HTERT RPE-1 (cell line): Measurements from ENCODE around the gene PHRF1.

Source experiments
- in situ Hi-C: fragments of 300-500 bp; cut with MboI; formaldehyde crosslinking; loops from 4 replicates; pipeline ENCODE4 v1.14.3; 2020; ENCODE audit warnings: low sequenced_read_pairs

The PHRF1 gene

GRCh38 chr11:595400-595799, 19.1 kb downstream of the PHRF1 start:
- in situ Hi-C loops = no loop called here

DNA sequence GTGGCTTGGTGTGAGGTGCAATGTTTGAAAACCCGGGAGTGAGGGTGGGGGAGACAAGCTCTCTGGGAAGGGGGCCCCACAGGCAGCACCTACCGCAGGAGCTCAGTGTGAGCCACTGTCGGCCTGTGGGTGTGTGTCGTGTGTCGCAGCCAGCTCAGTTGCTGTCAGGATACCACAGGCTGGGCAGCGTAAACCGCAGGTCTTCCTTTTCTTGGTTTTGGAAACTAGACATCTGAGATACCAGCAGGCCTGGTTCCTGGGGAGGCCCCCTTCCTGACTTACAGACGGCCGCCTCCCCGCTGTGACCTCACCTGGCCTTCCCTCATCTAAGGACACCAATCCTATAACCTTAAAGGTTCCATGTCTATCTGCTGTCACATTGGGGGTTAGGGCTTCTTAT, 20.1 kb downstream of the PHRF1 start:
- in situ Hi-C loops = no loop called here

DNA sequence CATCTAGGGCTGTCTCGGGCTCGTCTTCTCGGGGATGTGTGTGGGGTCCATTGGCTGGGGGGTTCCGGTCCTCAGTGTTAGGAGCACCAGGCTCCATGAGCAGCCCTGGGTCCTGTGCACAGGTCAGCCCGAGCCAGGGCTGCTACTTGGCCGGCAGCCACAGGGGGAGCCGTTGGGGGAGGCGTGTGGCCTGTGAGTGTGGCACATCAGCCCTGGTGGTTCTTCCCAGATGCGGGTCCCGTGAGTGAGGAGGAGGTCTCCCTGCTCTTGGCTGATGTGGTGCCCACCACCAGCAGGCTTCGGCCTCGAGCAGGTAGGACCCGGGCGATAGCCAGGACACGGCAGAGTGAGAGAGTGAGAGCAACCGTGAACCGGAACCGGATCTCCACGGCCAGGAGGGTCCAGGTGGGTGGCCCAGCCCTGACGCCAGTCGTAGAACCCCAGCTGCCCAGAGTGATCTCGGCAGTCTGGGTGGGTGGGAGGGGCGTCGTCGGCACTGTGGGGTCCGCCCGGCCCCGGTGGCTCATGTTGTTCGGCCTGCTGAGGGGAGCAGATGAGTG, 21.0 kb downstream of the PHRF1 start:
- in situ Hi-C loops = no loop called here

DNA sequence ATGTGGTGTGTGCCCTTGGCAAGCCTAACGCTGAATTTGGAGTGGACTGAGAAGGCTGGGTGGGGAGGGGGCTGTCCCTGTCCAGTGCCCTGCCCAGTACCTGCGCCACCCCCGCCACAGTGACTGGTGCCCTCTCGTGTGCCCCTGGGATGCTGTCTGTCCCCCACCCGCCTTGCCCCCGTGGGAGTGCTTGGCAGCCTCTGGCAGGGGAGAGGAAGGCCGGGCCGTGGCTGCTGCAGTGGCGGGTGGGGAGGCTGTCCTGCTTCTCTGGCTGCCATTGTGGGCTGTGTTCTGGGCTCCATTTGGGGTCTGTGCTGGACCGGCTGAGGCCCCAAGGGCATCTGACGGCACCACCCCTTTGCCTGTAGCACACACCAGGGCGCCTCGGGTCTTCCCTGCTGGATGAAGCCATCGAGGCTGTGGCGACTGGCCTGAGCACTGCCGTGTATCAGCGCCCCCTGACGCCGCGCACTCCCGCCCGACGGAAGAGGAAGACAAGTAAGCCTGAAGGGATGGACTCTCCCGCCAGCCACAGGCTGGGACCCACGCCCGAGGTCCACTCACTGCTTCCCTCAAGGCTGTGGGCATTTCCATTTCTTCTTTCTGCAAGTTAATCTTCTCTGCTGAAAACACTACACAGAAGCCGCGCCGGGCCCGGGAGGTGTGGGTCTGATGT, 21.9 kb downstream of the PHRF1 start:
- in situ Hi-C loops = no loop called here

GRCh38 chr11:601573-602245, 25.4 kb downstream of the PHRF1 start:
- in situ Hi-C loops = no loop called here

GRCh38 chr11:603154-603553, 26.9 kb downstream of the PHRF1 start:
- in situ Hi-C loops = no loop called here

DNA sequence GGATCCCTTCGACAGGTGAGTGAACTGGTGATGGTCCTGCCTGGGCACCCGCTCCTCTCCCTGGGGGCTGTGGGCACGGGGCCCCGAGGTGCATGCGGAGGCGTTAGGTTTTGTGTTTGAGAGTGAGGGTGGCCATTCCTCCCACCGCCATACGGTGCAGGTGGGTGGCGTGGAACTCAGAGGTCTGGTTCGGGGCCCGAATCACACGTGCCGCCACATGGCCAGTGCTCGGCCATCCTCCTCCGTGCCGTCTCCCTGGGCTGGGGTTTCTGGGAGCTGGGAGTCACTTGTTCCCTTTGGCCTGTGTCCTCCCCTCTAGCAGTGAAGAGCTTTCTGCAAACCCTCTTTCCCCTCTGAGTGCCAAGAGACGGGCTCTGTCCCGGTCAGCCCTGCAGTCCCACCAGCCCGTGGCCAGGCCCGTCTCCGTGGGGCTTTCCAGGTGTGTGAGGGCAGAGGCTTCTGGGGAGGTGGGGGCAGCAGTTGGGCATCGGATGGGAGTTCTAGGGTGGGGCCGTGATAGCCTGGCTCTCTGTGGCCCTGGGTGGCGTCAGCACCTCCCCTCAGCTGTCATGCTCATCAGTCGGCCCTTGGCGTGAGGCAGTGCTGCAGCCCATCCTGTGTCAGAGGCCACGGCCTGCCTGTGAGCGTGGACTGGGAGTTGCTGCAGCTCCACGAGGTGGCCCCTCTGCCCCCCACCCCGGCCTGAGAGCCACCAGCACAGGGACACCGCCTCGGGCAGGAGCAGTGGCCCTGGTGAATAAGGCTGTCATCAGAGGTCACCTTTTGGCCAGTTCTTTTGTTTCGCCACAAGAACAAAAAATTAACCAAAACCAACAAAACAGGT, 29.2 kb downstream of the PHRF1 start:
- in situ Hi-C loops = no loop called here

DNA sequence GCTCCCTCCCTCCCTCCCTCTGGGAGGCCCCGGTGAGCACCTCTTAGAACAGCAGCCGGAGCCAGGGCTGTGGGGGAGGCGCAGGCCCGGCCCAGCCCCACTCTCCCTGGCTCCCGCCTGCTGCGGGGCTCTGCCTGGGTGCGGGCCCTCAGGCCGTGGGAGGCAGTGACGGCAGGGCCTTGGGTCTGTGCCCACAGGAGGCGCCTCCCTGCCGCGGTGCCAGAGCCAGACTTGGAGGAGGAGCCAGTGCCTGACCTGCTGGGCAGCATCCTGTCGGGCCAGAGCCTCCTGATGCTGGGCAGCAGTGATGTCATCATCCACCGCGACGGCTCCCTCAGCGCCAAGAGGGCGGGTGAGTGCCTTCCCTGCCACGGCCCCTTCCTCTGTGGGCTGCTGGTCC, 30.0 kb downstream of the PHRF1 start:
- in situ Hi-C loops = no loop called here

DNA sequence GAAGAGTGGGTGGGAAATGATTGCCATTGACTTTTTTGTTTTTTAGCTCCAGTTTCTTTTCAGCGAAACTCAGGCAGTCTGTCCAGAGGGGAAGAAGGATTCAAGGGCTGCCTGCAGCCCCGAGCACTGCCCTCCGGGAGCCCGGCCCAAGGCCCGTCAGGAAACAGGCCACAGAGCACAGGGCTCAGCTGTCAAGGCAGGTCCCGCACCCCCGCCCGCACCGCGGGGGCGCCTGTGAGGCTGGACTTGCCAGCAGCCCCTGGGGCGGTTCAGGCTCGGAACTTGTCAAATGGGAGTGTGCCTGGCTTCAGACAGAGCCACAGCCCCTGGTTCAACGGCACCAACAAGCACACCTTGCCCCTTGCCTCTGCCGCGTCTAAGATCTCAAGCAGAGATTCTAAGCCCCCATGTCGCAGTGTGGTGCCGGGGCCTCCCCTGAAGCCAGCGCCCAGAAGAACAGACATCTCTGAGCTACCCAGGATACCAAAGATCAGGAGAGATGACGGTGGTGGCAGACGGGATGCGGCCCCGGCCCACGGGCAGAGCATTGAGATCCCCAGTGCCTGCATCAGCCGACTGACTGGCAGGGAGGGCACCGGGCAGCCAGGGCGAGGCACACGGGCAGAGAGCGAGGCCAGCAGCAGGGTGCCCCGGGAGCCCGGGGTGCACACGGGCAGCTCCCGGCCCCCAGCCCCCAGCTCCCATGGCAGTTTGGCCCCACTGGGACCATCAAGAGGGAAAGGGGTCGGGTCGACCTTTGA, 30.9 kb downstream of the PHRF1 start:
- in situ Hi-C loops = no loop called here

DNA sequence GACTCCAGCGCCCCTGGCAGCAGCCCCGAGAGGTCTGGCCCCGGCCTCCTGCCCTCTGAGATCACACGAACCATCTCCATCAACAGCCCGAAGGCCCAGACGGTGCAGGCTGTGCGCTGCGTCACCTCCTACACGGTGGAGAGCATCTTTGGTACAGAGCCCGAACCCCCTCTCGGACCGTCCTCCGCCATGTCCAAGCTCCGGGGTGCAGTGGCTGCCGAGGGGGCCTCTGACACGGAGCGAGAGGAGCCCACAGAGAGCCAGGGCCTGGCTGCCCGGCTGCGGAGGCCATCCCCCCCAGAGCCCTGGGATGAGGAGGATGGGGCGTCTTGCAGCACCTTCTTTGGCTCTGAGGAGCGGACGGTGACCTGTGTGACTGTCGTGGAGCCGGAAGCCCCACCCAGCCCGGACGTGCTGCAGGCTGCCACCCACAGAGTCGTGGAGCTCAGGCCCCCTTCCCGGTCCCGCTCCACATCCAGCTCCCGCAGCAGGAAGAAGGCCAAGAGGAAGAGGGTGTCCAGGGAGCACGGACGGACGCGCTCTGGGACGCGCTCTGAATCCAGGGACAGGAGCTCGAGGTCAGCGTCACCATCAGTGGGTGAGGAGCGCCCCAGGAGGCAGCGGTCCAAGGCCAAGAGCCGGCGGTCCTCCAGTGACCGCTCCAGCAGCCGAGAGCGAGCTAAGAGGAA, 31.8 kb downstream of the PHRF1 start:
- in situ Hi-C loops = no loop called here

DNA sequence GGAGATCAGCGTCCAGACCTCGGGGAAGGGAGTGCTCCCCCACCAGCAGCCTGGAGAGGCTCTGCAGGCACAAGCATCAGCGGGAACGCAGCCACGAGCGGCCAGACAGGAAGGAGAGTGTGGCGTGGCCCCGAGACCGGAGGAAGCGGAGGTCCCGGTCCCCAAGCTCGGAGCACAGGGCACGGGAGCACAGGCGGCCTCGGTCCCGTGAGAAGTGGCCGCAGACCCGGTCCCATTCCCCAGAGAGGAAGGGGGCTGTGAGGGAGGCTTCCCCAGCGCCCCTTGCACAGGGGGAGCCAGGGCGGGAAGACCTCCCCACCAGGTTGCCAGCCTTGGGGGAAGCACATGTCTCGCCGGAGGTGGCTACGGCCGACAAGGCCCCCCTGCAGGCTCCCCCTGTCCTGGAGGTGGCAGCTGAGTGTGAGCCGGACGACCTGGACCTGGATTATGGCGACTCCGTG, 32.6 kb downstream of the PHRF1 start:
- in situ Hi-C loops = no loop called here

DNA sequence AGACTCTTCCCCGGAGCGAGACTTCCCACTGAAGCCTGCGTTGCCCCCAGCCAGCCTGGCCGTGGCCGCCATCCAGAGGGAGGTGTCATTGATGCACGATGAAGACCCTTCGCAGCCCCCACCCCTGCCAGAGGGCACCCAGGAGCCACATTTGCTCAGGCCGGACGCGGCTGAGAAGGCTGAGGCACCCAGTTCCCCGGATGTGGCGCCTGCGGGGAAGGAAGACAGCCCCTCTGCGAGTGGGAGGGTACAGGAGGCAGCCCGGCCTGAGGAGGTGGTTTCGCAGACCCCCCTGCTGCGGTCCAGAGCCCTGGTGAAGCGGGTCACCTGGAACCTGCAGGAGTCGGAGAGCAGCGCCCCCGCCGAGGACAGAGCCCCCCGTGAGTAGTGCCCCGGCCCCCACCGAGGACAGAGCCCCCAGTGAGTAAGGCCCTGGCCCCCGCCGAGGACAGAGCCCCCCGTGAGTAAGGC, 33.1 kb downstream of the PHRF1 start:
- in situ Hi-C loops = no loop called here

DNA sequence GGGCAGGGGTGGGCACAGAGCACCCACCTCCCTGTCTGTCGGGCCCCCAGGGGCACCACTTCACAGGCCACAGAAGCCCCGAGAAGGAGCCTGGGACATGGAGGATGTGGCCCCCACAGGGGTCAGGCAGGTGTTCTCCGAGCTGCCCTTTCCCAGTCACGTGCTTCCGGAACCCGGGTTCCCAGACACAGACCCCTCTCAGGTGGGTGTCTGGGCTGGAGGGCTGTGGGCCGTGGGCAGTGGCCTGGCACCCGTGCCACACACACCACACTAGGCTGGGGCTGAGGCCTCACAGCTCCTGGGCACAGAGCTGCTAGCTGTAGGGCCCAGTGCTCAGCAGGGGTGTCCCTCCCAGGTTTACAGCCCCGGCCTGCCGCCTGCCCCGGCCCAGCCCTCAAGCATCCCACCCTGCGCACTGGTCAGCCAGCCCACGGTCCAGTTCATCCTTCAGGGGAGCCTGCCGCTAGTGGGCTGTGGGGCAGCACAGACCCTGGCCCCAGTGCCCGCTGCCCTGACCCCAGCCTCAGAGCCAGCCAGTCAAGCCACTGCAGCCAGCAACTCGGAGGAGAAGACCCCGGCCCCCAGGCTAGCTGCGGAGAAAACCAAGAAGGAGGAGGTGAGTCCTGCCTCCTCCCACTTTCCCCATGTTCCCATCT, 34.0 kb downstream of the PHRF1 start:
- in situ Hi-C loops = no loop called here

GRCh38 chr11:611001-611996, 35.0 kb downstream of the PHRF1 start:
- in situ Hi-C loops = no loop called here

DNA sequence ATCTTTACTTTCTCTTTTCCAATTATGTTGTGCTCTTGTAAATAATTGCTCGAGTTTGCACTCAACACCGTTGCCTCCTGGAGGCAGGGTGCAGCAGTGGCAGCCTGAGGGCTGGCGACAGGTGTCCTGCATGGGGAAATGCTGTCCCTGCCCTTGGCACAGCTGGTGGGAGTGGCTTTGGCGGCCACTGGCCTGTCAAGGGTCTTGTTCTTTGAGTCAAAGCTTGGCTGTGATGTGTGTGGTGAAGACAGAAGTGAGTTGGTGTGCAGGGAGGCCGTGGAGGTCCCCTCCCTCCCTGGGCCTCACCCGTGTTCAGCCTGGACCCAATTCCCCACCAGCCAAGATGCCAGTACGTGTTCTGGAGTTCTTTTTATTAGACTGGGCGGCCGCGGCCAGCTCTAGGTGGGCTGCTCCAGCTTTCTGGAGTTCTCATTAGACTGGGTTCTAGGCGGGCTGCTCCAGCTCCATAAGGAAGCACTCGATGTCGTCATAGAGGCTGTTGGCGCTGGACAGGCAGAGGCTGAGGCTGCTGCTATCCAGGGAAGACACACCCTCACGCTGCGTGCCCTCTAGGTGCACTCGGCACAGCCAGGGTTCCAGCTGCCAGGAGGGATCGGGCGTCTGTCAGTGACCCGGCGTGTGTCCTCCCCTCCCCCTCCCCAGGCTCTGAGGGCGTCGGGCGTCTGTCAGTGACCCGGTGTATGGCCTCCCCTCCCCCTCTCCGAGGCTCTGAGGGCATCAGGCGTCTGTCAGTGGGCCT, 36.1 kb downstream of the PHRF1 start:
- in situ Hi-C loops = no loop called here

- in situ Hi-C loops = no loop called here
Measured at GRCh38 chr11:612961-613300, 36.7 kb downstream of the PHRF1 start.

DNA sequence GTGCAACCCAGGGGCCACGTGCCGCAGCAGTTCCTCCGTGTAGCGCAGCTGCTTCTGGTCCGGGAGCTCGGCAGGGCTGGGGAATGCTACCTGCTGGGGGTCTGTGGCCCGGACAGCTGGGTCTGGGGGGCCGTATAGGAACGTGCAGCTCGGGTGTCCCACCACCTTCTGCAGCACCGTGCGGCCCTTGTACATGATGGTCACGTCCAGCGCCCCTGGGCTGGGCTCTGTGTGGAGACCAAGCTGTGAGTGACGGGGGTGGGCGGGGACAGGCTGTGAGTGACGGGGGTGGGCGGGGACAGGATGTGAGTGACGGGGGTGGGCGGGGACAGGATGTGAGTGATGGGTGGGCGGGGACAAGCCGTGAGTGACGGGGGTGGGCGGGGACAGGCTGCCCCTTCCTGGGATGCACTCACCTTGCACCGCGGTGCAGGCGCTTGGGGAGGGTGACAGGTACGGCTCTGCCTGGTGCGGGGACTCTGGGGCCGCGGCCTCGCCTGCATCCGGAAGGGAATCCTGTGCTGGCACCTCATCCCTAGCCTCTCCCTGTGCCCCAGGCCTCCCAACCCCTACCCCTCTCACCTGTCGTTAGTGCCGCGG, 37.2 kb downstream of the PHRF1 start:
- in situ Hi-C loops = no loop called here
